Psoas muscle (tissue), 8 donors: Measurements from ENCODE around the gene ANKH. TPM values are rescaled to one million over a fixed set of nuclear protein-coding genes. Genes with fewer than 3 reads are reported as not detected.

Experiments used
- ATAC-seq, 4 donors: fragments of 200-7000 bp; cut with Tn5 transposase; one replicate each; pipeline ENCODE4 v1.9.1; 2020; ENCODE audit warnings: moderate library complexity in 3 of 4, mild to moderate bottlenecking in 2 of 4
- DNase-seq, 2 donors: peaks; one replicate each; pipeline ENCODE4 v3.0.0-alpha.2; 2020
- H3K27ac ChIP-seq: fragments of 200-600 bp; one replicate; pipeline ENCODE4 v1.8.0; 2022
- H3K27me3 ChIP-seq, 3 donors: fragments of 200-600 bp in 1 of 3; one replicate each; pipeline versions ENCODE4 v1.6.1 to v1.8.0; 2013 to 2022; ENCODE audit warnings: low read length in 2 of 3, mild to moderate bottlenecking in 2 of 3, moderate library complexity in 1 of 3; ENCODE audit not compliant: insufficient read depth in 3 of 3
- H3K36me3 ChIP-seq, 2 donors: fragments of 200-600 bp in 1 of 2; one replicate each; pipeline versions ENCODE4 v1.6.1 to v1.8.0; 2013 to 2022; ENCODE audit warnings: low read depth in 1 of 2, mild to moderate bottlenecking in 1 of 2, moderate library complexity in 1 of 2; ENCODE audit not compliant: insufficient read depth in 1 of 2
- H3K4me1 ChIP-seq: fragments of 200-600 bp; one replicate; pipeline ENCODE4 v1.8.0; 2022
- H3K4me3 ChIP-seq: fragments of 200-600 bp; one replicate; pipeline ENCODE4 v1.8.0; 2022; ENCODE audit warnings: mild to moderate bottlenecking
- H3K9me3 ChIP-seq: fragments of 200-600 bp; one replicate; pipeline ENCODE4 v1.8.0; 2022
- WGBS, 3 donors: extraction: QIAGEN DNeasy Blood & Tissue Kit; methylation state at CpG; one replicate each; pipeline versions ENCODE4 v1.1.6 to v1.1.7; 2013; 5-methylcytosine and 5-hydroxymethylcytosine counted together
- intact Hi-C, 2 donors: fragments of 100-400 bp; cut with DNase I; formaldehyde crosslinking; loops; one replicate each; pipeline versions ENCODE4 v1.11.0 to v1.14.2; 2022
- polyA plus RNA-seq, 3 donors: library from polyadenylated mRNA; stranded (reverse); fragments of 200-250 nt; gene quantifications; one replicate each; pipeline ENCODE4 v1.2.3, GENCODE V29; 2013
- total RNA-seq, 4 donors: library from RNA; stranded (reverse); fragmentation: NEBNext Ultra II Directional in 2 of 4; extraction: Animal tissue kit (Norgen Biotek cat#: 25700) in 2 of 4; gene quantifications; one replicate each; pipeline versions ENCODE4 v1.2.1 to v1.2.4, GENCODE V29; 2021 to 2023
- TF ChIP-seq, protein P1 (sequence below): fragments of 200-600 bp; IDR thresholded peaks from one replicate; pipeline ENCODE4 v1.8.0; 2022; ENCODE audit warnings: antibody characterized with exemption
- donor health status: healthy with polysubstance abuse.
- donor health status: DM: no; HTN: no; CAD: no; lungs with moderate emphysema.
- donor health status: Bipolar disorder and iron deficiency.
- donor health status: healthy.
- donor health status: DM: yes; HTN: yes; CAD: no.
- donor health status: DM: no; HTN: no; CAD: no.
- donor health status: DM: no; HTN: no; CAD: no.
- donor health status: DM: yes; HTN: yes; CAD: no.

Gene ANKH
- total and polyA plus RNA-seq, 7 donors: 24.0 to 92.8 (median 63.0) TPM

DNA sequence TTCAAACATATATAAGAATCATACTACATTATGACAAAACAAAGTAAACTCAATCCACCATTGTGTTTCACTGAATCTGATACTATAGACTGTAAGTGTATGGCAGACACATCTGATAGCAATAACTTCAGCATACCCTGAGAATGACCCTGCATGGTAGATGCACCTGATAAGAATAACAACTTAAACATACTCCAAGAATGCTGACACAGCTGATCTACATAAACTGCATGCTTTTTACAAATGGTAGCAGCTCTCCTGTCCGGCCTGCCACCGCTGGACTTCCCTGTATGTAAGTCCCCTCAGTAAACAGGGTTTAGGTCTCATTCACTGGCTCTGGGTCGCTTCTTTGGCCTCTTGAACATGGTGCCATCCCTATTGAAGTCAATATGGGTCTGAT, 100.4 kb downstream of the ANKH start:
- WGBS, 3 donors: 92 to 96% (median 94%) methylated on average over 3 of the region's 3 CpGs
- Histone ChIP-seq H3K36me3 (peaks cover 0 to 16% of the 10 kb centered on the region in 2 donors), H3K9me3 (no peaks in the 10 kb centered on the region), H3K27ac (peak overlapping the region; percentile 13), H3K4me1 (peaks cover 16% of the 10 kb centered on the region), H3K4me3 (no peak overlapping the region), H3K27me3 (no peaks in the 10 kb centered on the region)
- DNase-seq (no peak), ATAC-seq (no peak)
- TF ChIP-seq, protein P1, sequence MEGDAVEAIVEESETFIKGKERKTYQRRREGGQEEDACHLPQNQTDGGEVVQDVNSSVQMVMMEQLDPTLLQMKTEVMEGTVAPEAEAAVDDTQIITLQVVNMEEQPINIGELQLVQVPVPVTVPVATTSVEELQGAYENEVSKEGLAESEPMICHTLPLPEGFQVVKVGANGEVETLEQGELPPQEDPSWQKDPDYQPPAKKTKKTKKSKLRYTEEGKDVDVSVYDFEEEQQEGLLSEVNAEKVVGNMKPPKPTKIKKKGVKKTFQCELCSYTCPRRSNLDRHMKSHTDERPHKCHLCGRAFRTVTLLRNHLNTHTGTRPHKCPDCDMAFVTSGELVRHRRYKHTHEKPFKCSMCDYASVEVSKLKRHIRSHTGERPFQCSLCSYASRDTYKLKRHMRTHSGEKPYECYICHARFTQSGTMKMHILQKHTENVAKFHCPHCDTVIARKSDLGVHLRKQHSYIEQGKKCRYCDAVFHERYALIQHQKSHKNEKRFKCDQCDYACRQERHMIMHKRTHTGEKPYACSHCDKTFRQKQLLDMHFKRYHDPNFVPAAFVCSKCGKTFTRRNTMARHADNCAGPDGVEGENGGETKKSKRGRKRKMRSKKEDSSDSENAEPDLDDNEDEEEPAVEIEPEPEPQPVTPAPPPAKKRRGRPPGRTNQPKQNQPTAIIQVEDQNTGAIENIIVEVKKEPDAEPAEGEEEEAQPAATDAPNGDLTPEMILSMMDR: no peak
- intact Hi-C loops: loop anchor here in 1 of 2 donors (10.0 kb wide), 1 partner anchor 86 kb away; no protein-coding TSS in a partner anchor

DNA sequence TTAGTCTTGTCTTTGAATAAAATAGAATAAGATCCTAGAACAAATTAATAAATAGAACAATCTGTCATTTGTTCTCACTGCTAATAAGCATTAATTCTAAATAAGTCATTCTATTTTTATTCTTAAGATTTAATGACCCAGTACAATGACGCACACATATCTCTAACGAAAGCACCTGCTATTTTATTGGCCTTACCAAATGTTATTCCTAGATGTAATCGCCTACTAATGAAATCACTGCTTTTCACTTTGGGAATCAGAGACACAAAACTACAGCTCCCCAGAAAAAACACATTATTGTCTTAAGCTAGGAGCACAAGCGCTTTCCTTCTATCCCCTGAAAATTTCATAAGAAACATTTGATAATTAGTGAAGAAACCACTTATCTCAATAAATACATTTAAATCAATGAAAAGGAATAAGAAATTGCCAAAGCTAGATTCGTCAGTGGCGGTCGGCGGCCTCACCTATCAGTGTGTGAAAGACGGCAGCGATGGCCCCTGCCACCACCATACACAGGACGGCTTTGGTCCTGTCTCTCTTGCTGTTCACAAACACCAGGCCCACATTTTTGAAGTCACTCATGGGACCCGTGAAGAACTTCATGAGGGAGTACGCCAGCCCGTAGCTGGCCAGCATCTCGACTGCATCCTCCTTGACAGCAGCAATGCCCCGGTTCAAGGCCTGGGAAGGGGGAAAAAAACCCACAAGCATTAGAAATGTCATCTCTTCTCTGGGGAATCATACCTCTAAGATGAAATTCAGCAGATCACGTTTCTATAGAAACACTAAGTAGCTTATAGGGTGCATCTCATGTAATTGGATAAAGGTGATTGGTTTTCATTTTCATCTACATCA, 102.8 kb downstream of the ANKH start:
- Histone ChIP-seq H3K27ac (peak overlapping the region; percentile 67), H3K4me3 (no peak overlapping the region), H3K27me3 (no peaks in the 10 kb centered on the region), H3K36me3 (peaks cover 0 to 16% of the 10 kb centered on the region in 2 donors), H3K9me3 (no peaks in the 10 kb centered on the region), H3K4me1 (peaks cover 16% of the 10 kb centered on the region)
- DNase-seq (no peak), ATAC-seq (peak in 2 of 4 donors; percentile 33 to 69)
- TF ChIP-seq, protein P1: no peak
- intact Hi-C loops: no loop called here
- WGBS, 3 donors: 82 to 88% (median 84%) methylated on average over 17 of the region's 17 CpGs

DNA sequence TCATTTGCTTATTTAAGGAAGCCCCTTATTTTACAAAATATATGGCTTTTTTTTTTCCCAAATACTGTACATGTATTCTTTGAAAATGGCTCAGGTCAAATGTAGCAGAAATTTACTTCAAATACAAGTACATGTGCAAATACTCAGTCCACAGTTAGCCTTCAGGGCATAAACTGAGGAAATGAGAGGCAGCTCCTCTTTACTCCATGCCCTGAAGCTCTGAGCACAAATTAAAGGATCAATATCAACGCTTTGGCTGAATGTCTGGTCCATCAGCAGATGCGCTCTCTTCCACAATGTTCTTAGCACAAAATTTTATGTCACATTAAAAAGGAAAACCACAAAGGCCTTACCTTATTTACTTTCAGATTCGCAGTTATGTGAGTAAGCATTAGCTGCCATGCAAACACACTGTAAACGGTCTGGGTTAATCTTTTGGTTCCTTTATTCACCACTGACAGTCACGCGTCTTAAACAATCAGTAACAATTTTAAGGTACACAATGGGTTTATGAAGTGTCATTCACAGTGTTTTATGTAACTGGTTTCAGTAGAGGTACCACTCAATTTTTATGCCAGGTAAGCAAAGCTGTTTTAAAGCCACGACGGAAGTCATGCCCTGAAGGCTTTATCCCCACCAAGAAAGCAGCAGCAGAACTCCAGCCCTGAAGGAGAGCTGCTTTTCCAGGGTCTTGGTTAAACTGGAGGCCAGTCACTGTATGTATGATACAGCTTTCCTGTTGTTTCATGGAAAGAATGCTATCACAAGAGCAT, 103.7 kb downstream of the ANKH start:
- H3K27ac ChIP-seq: peak overlapping the region; percentile 67
- DNase-seq (no peak), ATAC-seq (peak in 2 of 4 donors; percentile 11 to 49)
- 47 to 79% (median 62%) methylated on average over 8 of the region's 8 CpGs for WGBS, 3 donors
- TF ChIP-seq, protein P1: no peak
- no peaks in the 10 kb centered on the region for H3K27me3 ChIP-seq
- intact Hi-C loops: no loop called here
- H3K9me3 ChIP-seq: no peaks in the 10 kb centered on the region
- no peak overlapping the region for H3K4me3 ChIP-seq
- peaks cover 16% of the 10 kb centered on the region for H3K4me1 ChIP-seq
- H3K36me3 ChIP-seq: peaks cover 0 to 16% of the 10 kb centered on the region in 2 donors

DNA sequence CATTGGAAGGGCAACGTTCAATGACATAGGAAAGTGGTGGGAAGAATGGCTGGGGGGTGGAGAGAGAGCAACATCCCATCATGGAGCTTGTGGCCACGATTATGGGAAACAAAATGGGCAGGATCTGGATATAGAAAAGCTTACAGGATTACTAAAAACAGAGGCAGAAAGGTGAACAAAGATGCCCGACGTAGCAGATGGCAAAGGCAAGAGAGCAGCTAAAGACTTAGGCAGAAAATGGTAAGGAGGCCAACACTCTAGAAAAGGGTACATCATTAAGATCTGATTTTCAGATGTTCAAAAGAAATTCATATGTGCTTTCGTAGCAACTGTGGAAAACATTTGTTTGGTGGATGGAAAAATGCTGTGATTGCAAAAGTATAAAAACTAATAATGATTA, 104.5 kb downstream of the ANKH start:
- 83 to 86% (median 86%) methylated on average over 5 of the region's 5 CpGs for WGBS, 3 donors
- intact Hi-C loops: no loop called here
- Histone ChIP-seq H3K27ac (no peak overlapping the region), H3K9me3 (no peaks in the 10 kb centered on the region), H3K4me1 (peaks cover 15% of the 10 kb centered on the region), H3K27me3 (no peaks in the 10 kb centered on the region), H3K36me3 (peaks cover 0 to 16% of the 10 kb centered on the region in 2 donors), H3K4me3 (no peak overlapping the region)
- no peak for ATAC-seq
- no peak for DNase-seq
- TF ChIP-seq, protein P1: no peak
